Measurements from ENCODE around the gene CYBRD1.

The CYBRD1 gene

GRCh38 chr2:171602352-171602751 lies 80.1 kb downstream of the CYBRD1 start:
- DNase-seq (ENCODE audit: low spot score), result no peak
